NCI-H69 (cell line): ENCODE results near the gene MAP2K3.
A peak's percentile ranks its signal among the peaks of the same experiment; 100 is the strongest.
"Not testable (repeated sequence)": the region's sequence is repeated elsewhere in the genome, so short reads cannot be mapped to it uniquely, and the experiment has no call there.

Experiments
- DNase-seq: peaks from one replicate; lab custom pipeline; 2025; lab: John Stamatoyannopoulos, UW

The MAP2K3 gene

DNA sequence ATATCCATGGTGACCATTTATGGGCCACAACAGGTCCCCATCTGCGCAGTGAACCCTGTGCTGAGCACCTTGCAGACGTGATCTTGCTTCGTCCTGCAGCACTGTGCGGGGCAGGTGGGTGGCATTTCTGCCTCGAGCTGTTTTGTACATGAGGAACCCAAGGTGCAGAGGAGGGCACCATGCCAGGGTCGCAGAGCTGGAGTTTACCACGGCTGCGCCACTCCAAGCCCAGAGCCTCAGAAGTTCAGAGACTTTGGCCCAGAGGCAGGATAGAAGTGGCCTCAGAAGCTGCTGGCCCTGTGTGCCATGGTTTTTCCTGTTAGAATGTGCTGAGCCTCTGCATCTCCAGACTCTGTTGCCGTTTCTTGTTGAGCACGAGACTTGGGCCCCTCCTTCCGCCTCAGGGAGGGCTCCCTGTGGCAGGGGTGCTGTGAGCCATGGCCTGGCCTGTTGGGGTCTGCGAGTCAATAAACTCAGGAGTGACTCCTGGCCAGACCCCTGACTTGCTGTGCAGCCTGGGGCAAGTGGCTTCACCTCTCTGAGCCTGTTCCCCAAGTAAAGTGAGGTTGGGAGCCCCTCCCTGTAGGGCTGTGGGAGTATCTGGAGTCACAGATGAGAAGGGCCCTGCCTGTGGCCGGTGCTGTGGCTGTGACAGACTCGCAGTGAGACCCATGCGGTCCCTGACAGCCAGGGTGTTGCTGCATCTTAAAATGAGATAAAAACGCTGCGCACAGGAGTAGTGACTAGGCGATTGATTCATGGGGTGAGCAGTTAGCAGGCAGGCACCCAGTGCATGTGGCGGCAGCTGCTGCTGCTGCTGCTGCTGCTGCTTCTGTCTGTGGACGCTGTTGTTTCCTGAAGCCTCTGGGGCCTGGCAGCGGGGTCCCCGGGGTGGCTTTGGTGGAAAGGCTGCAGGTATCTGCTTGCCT, 11.8 kb downstream of the MAP2K3 start:
- no peak for DNase-seq

DNA sequence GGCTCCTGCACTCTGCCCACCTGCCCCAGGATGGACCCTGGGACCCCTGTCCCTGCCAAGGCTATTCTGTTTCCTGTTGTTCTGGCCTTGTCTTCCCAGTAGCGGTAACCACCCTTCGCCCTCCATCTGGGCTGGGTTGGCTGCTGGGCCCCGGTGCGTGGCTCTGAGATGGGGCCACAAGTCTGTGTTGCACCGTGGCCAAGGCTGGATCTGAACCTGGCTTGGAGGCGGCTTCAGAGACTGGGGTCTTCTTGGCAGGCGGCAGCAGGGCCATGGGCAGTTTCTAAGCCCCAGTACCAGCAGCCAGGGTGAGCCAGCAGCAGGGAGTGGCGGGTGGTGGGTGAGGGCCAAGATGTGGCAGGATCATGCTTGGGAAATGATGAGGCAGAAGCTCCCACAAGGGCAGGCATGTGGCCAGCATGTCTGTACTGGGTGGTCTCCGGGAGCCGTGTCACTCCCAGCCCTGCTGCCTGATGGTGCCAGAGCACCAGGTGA, 12.6 kb downstream of the MAP2K3 start:
- DNase-seq = no peak

DNA sequence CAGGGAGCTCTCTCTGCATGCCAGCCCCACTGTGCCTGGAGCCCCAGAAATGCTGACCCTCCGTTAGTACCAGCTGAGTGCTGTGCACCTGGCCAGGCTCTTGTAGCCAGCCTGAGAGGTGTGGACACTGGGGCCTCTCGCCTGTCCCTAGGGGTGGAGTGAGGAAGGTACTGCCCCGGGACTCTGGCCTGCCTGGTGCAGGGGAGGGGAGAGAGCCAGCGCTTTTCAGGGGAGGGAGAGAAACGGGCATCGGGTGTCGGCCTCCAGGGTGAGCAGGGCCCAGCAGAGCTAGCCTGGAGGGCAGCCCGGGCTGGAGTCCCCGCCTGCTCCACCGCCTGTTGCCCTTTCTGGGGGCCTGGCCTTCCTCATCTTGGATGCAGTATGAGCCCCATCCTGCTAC, 13.1 kb downstream of the MAP2K3 start:
- no peak for DNase-seq

DNA sequence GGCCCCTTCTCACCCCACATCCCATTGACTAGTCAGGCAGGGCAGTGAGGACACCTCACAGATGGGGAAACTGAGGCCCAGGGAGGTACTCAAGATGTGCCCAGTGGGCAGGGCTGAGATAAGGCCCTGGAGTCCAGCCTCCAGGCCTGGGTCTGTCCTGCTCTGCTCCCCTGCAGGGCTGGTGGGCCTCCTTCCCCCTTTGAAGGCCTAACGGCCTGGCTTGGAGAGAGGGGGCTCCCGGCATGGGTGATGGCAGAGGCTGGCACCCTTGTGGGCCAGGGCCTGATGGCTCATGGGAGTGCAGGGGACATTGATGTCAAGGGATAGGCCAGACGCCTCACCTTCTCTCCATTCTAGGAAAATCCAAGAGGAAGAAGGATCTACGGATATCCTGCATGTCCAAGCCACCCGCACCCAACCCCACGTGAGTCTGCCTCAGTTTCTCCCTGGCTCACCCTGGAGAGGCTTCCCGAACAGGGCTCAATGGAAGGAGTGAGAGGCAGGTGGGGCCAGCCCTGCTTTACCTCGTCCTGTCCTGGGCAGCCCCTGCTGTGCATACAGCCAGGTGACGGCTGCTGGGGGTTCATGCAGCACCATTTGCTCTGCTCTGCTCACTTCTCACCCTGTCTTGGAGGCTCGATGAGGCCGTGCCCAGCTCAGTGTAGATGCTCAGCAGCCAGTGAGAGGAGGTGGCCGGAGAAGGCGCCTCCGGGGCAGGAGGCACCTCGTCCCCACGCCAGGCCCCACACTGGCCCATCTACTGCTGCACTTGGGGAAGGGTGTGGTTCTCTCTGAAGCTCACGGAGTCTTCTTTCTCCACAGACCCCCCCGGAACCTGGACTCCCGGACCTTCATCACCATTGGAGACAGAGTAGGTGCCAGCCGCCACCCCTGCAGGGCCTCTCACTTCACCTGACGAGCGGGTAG, 13.8 kb downstream of the MAP2K3 start:
- DNase-seq = no peak

DNA sequence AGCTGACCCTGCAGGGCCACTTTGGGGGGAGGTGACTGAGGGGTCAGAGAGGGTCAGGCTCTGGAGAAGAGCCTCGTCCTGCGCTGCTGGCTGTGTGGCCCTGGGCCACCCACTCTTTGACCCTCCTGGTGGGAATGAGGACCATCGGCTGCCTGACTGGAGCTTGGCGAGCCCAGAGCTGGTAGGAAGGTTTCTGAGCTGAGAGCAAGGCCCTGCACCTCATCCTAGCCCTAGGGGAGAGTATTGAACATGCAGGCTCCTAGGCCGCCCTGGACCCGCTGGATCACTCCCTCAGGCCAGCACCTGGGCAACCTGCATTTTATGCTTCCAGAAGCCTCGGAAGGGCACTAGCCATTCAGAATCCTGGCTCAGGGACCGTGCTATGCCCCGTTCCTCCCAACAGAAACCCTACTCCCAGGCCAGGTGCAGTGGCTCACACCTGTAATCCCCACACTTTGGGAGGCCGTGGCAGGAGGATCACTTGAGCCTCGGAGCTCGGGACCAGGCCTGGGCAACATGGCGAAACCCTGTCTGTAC, 14.5 kb downstream of the MAP2K3 start:
- no peak for DNase-seq

DNA sequence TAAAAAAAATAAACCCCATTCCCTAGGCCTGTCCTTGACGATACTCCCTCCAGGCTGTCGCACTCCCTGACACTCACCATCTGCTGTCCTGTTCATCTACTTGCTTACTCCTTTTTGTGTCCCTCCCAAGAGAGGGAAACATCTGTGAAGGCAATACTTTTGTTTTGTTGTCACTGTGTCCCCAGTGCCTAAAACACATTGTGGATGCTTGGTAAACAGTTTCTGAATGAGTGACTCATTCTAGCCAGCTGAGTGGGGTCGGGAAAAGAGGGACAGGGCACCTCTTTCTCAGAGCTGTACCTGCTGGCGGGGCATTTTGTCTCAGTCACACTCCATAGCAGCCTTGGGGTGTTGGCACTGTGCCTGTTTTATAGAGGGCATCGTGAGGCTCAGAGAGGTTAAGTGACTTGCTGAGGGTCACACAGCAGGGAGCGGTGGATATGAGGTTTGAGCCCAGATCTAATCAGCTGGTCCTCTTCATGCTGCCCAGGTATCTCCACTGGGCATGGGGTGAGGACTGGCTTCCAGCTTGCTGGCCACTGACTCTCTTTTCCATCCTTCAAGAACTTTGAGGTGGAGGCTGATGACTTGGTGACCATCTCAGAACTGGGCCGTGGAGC, 15.6 kb downstream of the MAP2K3 start:
- peak; percentile 63 for DNase-seq

DNA sequence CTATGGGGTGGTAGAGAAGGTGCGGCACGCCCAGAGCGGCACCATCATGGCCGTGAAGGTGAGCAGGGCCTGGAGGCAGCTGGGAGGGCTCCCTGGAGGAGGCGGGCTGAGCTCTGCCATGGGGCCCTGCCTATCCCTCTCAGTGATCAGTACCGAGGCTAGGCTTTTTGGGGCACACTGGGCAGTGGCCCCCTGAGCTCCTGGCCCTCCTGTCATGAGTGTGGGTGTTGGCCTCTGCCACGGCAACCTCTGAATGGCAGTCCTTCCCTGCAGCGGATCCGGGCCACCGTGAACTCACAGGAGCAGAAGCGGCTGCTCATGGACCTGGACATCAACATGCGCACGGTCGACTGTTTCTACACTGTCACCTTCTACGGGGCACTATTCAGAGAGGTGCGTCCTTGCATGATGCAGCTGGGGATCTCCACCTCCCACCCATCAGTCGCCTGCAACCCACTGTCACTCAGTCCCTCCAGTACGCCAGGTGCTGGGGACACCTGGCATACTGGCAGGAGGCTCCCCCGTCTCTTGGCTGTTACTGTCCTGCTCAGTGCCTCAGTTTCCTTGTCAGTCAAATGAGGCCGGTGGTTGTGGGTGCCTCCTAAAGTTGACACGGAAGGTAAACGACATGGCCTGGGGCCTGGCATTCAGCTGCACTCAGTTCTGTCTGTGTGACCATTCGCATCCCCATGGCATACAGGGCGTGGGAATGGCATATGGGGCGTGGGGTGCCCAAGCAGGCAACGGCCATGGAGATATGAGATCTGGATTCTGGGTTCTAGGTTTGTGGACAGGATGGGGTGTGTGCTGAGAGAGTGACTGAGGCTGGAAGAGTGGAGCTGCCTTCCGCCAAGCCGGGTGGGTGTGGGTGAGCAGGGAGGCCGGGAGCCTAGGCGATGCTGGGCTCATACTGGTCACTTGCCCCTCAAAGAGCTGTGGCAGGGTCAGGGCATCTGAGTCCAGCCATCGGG, 16.4 kb downstream of the MAP2K3 start:
- no peak for DNase-seq

DNA sequence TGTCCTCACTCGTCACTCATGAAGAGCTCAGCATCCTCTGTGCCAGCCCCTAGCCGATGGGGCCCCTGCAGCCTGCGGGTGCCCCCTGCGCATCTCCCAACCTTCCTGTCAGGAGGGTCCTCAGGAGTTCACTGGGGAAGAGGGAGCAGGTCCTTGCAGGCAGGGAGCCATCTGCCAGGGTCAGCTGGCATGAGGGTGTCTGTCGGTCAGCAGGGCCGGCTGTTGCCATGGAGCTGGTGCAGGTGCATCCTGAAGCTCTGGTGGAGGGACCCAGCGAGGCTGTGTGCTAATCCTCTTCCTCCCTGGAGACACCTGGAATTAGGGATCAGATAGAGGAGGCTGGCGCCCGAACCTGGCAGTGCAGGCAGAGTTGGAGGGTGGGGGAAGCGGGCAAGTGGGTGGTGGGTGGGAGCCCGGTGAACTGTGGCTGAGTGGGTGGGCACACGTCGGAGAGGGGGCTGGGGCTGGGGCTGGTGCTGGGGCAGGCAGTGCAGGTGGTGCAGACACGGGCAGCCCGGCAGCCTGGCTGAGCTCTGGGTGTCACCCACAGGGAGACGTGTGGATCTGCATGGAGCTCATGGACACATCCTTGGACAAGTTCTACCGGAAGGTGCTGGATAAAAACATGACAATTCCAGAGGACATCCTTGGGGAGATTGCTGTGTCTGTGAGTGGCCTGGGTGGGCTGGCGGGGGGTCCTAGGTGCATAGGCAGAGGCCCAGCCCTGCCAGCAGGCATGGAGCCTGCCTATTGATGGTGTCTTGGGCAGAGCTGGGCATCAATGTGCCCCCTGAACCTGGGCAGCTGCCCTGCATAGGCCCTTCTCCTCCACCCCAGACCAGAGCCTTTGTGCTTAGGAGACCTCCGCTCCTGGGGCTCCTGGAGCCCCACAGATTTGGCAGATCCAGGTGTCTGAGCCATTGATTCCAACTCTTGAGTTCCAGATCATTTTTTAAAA, 17.4 kb downstream of the MAP2K3 start:
- DNase-seq = no peak

DNA sequence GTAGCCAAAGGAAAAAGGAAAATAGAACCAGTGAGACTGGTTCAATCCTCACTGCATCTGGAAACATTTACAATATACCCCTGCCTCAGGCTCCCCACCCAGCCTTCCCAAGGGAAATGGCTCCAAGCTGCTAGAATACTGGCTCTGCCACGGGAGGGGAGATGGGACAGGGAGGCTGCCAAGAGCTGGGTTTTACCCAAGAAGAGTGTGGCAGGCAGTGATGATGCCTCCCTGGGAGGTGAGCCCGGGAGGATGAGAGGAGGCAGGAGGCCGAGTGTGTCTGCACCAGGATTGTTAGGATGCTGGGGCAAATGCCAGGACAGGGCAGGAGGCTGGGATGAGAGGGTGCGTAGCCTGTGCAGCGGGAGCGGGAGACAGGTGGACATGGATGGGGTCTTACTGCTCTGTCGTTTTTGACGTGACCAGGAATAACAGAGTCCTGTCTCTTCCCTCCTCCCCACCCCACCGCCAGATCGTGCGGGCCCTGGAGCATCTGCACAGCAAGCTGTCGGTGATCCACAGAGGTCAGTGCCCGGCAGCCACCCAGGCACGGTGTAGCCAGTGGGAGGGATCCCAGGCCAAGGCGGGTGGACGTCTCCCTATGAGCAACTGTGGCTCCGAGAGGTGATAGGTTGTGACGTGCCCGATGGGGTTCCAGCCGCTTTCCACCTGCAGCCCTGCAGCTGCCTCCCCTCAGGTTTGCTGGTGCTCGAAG, 18.4 kb downstream of the MAP2K3 start:
- no peak for DNase-seq

DNA sequence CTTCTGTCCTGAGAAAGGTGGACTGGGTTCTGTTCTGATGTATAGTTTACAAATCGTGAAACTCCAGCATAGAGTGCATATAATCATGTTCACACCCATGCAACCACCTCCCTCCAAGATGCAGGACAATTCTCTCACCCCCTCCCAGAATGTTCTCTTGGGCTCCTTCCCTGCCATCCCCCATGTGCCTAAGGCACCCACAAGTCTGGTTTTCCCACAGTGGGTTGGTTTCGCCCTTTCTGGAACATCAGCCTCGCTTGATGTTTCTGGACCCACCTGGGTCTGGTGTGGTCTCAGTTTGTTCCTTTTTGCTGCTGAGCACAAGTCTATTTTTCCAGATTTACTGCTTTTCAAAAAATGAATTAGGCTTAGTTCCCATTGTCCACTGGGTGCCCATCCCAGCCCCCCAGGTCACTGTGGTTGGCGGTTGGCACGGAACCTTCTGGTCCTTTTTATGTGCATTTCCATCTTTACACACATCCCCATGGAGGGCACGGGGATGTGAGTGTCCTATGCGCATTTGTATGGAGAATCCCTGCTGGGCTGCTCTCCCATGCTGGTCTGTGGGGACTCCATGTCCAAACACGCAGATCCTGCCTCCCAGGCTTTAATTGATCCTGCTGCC, 19.0 kb downstream of the MAP2K3 start:
- DNase-seq = no peak

DNA sequence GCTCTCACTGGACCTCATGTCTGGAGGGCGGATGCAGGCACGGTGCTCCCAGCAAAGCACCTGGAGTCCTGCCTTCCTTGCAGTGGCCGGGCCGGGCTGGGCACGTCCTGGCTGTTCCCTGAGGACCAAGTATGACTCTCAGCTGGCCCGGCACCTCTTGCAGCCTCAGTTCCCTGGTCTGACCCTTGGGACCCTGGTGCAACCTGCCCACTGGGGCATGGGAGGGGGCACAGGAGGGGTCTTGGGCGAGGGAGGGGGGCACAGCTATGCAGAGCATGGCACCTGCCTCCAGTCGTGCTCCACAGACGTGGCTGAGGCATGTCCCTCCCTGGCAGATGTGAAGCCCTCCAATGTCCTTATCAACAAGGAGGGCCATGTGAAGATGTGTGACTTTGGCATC, 19.6 kb downstream of the MAP2K3 start:
- DNase-seq = no peak

DNA sequence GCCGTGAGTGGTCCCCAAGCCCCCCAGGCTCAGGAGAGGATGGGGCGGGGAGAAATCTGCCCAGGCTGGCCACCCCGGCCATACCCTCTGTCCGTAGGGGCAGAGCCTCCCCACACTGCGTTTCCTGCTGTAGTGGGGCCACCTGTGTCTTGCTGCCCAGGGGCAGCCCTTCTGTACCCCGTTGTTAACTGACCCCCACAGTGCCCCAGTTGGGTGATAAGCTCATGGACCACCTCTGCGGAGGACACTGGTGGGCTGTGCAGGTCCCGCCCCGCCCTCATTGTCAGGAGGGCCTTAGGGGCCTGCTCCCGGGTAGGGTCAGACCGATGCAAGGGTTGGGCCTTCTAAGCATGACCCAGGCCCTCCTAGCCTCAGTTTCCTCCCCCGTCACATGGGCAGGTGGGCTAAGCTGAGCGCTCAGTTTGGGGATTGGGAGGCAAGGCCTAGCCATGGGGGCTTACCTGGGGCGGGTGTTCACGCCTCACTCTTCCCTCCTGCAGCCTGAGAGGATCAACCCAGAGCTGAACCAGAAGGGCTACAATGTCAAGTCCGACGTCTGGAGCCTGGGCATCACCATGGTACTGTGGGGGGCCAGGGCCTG, 20.1 kb downstream of the MAP2K3 start:
- not testable (repeated sequence) for DNase-seq

DNA sequence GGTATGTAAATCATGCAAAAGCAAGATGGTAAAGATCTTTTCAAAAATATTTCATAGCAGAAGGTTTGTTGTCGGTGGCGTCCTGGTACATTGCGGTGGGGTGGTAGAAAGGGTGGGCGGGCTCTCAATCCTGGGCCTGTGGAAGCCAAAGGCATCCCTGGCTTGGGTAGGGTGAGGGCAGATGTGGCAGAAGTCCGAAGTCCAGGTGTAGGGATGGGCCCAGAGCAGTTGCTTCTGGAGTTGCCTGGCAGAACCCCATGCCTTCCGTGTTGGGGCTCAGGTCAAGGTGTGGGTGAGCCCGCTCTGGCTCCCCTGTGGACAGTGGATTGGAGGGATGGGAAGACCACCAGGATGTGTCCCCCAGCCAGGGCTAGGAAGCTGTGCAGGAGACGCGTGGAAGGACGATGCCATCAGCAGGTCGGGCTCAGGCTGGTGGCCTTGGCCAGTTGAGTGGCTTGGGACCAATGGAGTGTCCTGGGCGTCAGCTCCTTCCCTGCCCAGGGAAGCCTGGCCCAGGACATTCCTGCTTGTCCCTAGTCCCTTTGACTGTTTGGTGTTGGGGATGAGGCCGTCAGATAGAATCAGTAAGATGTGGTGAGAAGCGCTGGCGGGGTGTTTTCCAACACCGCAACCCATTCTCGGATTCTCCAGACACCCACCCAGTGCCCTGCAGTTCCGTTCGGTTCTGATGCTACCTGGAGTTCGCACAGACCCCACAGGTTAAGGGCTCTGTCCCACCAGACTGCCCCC, 21.1 kb downstream of the MAP2K3 start:
- not testable (repeated sequence) for DNase-seq

DNA sequence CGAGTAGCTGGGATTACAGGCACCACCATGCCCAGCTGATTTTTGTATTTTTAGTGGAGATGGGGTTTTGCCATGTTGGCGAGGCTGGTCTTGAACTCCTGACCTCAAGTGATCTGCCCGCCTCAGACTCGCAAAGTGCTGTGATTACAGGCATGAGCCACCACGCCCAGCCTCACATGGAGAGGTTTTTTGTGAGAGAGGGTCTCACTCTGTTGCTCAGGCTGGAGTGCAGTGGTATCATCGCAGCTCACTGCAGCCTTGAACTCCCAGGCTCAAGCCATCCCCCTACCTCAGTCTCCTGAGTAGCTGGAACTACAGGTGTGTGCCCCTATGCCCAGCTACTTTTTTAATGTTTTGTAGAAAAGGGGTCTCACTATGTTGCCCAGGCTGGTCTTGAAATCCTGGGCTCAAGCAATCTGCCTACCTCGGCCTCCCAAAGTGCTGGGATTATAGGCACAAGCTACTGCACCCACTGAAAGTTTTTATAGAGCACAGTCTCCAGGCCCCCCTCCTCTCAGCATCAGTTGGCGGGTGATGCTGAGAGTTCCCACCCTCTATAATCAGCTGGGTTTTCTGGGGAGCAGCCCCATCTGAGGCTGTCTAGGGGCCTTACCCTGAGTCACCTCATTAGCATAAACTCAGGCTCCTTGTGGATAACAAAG, 22.2 kb downstream of the MAP2K3 start:
- DNase-seq = not testable (repeated sequence)

DNA sequence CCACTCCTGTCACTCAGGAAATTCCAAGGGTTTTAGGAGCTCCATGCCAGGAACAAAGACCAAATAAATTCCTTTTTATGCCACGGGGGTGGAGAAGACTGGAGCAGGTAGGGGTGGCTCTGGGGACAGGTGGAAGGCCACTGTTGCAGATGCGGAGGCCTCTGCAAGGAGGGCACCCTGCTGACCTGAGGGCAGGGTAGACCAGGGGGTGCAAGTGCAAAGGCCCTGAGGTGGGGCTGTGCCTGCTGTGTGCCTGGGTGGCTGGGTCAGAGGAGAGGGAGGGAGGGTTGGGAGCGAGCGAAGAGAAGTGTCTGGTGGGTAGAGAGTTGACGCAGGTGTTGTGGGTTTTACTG, 22.7 kb downstream of the MAP2K3 start:
- DNase-seq = not testable (repeated sequence)

DNA sequence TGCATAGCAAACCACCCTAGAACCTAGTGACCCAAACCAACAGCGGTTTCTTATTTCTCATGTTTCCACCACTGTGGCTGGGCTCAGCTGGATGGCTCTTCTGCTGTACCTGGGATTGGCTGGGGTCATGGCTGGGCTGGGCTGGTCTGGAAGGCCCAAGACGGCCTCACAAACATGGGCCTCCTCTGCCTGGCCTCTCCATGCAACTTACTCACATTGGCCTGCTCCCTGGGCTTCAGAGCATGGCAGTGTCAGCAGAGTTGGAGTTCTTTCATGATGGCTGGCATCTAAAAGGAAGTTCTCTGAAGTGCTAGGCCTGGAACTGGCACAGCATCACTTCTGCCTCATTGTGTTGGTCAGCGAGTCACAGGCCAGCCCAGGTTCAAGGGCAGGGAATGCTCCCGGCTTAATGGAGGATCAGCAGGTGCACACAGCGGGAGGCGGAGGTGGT, 24.4 kb downstream of the MAP2K3 start:
- not testable (repeated sequence) for DNase-seq
